Suprapubic skin (tissue), 3 donors: Measurements from ENCODE around the gene SPG7.

Experiments used
- CTCF ChIP-seq, 2 donors: fragments of 200-600 bp in 1 of 2; fragments of 450-650 bp in 1 of 2; sonication (generic) in 1 of 2; IDR thresholded peaks; one replicate each; pipeline ENCODE4 v1.5.1; 2016 to 2019; ENCODE audit warnings: antibody characterized with exemption in 2 of 2, mild to moderate bottlenecking in 1 of 2, moderate library complexity in 1 of 2
- POLR2A ChIP-seq, 2 donors: fragments of 450-650 bp; IDR thresholded peaks; one replicate each; pipeline ENCODE4 v1.6.1; 2017; ENCODE audit warnings: antibody characterized with exemption in 2 of 2, mild to moderate bottlenecking in 2 of 2, moderate library complexity in 2 of 2

GRCh38 chr16:89563639-89564392 is 55.6 kb downstream of the SPG7 start:
- TF ChIP-seq CTCF (IDR thresholded peaks at IDR 0.05) (no peak), POLR2A (IDR thresholded peaks at IDR 0.05) (no peak)
